IMR-90 (cell line): ENCODE measurements around the gene GPC4. TPM values are rescaled to one million over a fixed set of nuclear protein-coding genes. Genes with fewer than 3 reads are reported as not detected.

Experiments used
- ATAC-seq: fragments of 200-7000 bp; cut with Tn5 transposase; 2 replicates; pipeline ENCODE4 v1.9.1; 2020; ENCODE audit warnings: low read depth, mild to moderate bottlenecking, moderate library complexity
- BruUV-seq: library from RNA; stranded (reverse); fragments of 400-500 nt; replicated peaks from 2 replicates; lab custom pipeline; 2021; lab: Mats Ljungman, UMichigan
- CTCF ChIA-PET: fragments of 300-600 bp; formaldehyde crosslinking; extraction: SDS; loops from one replicate; lab custom pipeline; 2021; ENCODE audit warnings: antibody characterized with exemption; lab: Yijun Ruan, JAX
- POLR2A ChIA-PET: fragments of 300-600 bp; sonication (Branson Sonifier 250); formaldehyde crosslinking; loops from one replicate; lab custom pipeline; 2022; ENCODE audit warnings: antibody characterized with exemption; ENCODE audit not compliant: unreplicated experiment; lab: Charles Lee
- DNase-seq: peaks from one replicate; pipeline ENCODE4 v3.0.0; 2013
- H2AFZ ChIP-seq: replicated peaks from 2 replicates; pipeline ENCODE3; 2013; ENCODE audit warnings: low read length, mild to moderate bottlenecking; ENCODE audit not compliant: poor library complexity
- H2AK5ac ChIP-seq: 2 replicates; pipeline ENCODE4 v1.6.1; 2013; ENCODE audit warnings: low read depth, low read length, inconsistent platforms
- H2AK9ac ChIP-seq: replicated peaks from 2 replicates; pipeline ENCODE3; 2013; ENCODE audit warnings: mild to moderate bottlenecking, low read depth, low read length, moderate library complexity; ENCODE audit not compliant: poor library complexity
- H2BK120ac ChIP-seq: 2 replicates; pipeline ENCODE4 v1.6.1; 2013; ENCODE audit warnings: low read depth, low read length, inconsistent platforms
- H2BK15ac ChIP-seq: 3 replicates; pipeline ENCODE4 v1.6.1; 2013; ENCODE audit warnings: low read depth, low read length, inconsistent platforms
- H2BK20ac ChIP-seq: 2 replicates; pipeline ENCODE4 v1.6.1; 2013; ENCODE audit warnings: low read depth, mild to moderate bottlenecking, inconsistent platforms, low read length, moderate library complexity
- H2BK5ac ChIP-seq: 2 replicates; pipeline ENCODE4 v1.6.1; 2013; ENCODE audit warnings: mild to moderate bottlenecking, low read depth, low read length, inconsistent platforms; ENCODE audit not compliant: poor library complexity, severe bottlenecking
- H3K14ac ChIP-seq: replicated peaks from 2 replicates; pipeline ENCODE4 v1.6.1; 2013; ENCODE audit warnings: low read depth, low read length, inconsistent platforms
- H3K18ac ChIP-seq: 2 replicates; pipeline ENCODE4 v1.6.1; 2013; ENCODE audit warnings: low read depth, low read length, control low read depth
- H3K23ac ChIP-seq: 2 replicates; pipeline ENCODE4 v1.6.1; 2013; ENCODE audit warnings: low read depth, low read length, inconsistent platforms
- H3K27ac ChIP-seq: 2 replicates; pipeline ENCODE4 v1.5.1; 2013; ENCODE audit warnings: mild to moderate bottlenecking, control low read depth, low read length; ENCODE audit not compliant: insufficient read depth
- H3K27me3 ChIP-seq: 2 replicates; pipeline ENCODE4 v1.6.1; 2013; ENCODE audit warnings: low read length; ENCODE audit not compliant: control insufficient read depth, insufficient read depth
- H3K36me3 ChIP-seq: 2 replicates; pipeline ENCODE4 v1.6.1; 2013; ENCODE audit warnings: low read length, mixed read lengths; ENCODE audit not compliant: control insufficient read depth, insufficient read depth
- H3K4ac ChIP-seq: 2 replicates; pipeline ENCODE4 v1.6.1; 2013; ENCODE audit warnings: low read depth, low read length, inconsistent platforms
- H3K4me1 ChIP-seq: 2 replicates; pipeline ENCODE4 v1.6.1; 2013; ENCODE audit warnings: low read length, mixed read lengths; ENCODE audit not compliant: control insufficient read depth, insufficient read depth
- H3K4me2 ChIP-seq: 2 replicates; pipeline ENCODE4 v1.6.1; 2013; ENCODE audit warnings: low read depth, mild to moderate bottlenecking, control low read depth, low read length, moderate library complexity
- H3K4me3 ChIP-seq: 2 replicates; pipeline ENCODE4 v1.5.1; 2013; ENCODE audit warnings: low read depth, mild to moderate bottlenecking, control low read depth, low read length, moderate library complexity; ENCODE audit not compliant: insufficient read depth
- H3K56ac ChIP-seq: 2 replicates; pipeline ENCODE4 v1.6.1; 2013; ENCODE audit warnings: low read length, inconsistent platforms; ENCODE audit not compliant: insufficient read depth; ENCODE audit errors: extremely low read depth
- H3K79me1 ChIP-seq, 2 experiments: 2 replicates each; pipeline ENCODE4 v1.6.1; 2013; ENCODE audit warnings: low read length in 2 of 2, inconsistent platforms in 1 of 2, low read depth in 1 of 2
- H3K9ac ChIP-seq: 2 replicates; pipeline ENCODE4 v1.6.1; 2013; ENCODE audit warnings: low read depth, low read length, control low read depth
- H3K9me1 ChIP-seq: 2 replicates; pipeline ENCODE4 v1.6.1; 2013; ENCODE audit warnings: low read length, inconsistent platforms; ENCODE audit not compliant: insufficient read depth
- H3K9me3 ChIP-seq: 2 replicates; pipeline ENCODE4 v1.6.1; 2013; ENCODE audit warnings: low read length; ENCODE audit not compliant: control insufficient read depth, insufficient read depth
- H4K20me1 ChIP-seq: 2 replicates; pipeline ENCODE4 v1.6.1; 2013; ENCODE audit warnings: low read length, inconsistent platforms; ENCODE audit not compliant: insufficient read depth
- H4K5ac ChIP-seq: 2 replicates; pipeline ENCODE4 v1.6.1; 2013; ENCODE audit warnings: mild to moderate bottlenecking, low read depth, low read length, control low read depth
- H4K8ac ChIP-seq, 2 experiments: 2 replicates each; pipeline ENCODE4 v1.6.1; 2013; ENCODE audit warnings: low read depth in 2 of 2, low read length in 2 of 2, control low read depth in 1 of 2, inconsistent platforms in 1 of 2
- H4K91ac ChIP-seq: 2 replicates; pipeline ENCODE4 v1.6.1; 2013; ENCODE audit warnings: low read depth, low read length, inconsistent platforms; ENCODE audit not compliant: insufficient read depth
- BHLHE40 ChIP-seq: fragments of 150-350 bp; IDR thresholded peaks from 2 replicates; pipeline ENCODE4 v1.6.1; 2016; ENCODE audit warnings: mild to moderate bottlenecking, low read depth, low read length
- POLR2A ChIP-seq: IDR thresholded peaks from 2 replicates; pipeline ENCODE4 v1.6.1; 2012; ENCODE audit warnings: mild to moderate bottlenecking, low read depth, low read length
- RCOR1 ChIP-seq: IDR thresholded peaks from 2 replicates; pipeline ENCODE4 v1.6.1; 2012; ENCODE audit warnings: mild to moderate bottlenecking, low read length, improper control_type of control experiment; ENCODE audit not compliant: insufficient replicate concordance
- RFX5 ChIP-seq: IDR thresholded peaks from 2 replicates; pipeline ENCODE4 v1.8.0; 2012; ENCODE audit warnings: low read depth, mild to moderate bottlenecking, low read length, moderate library complexity
- SMC3 ChIP-seq: fragments of 150-350 bp; IDR thresholded peaks from 2 replicates; pipeline ENCODE4 v1.6.1; 2016; ENCODE audit warnings: low read depth, mild to moderate bottlenecking, antibody characterized with exemption, low read length, moderate library complexity
- WGBS, 2 experiments: methylation state at CpG; one replicate each; pipeline versions ENCODE4 v1.1.5 to v1.1.7; 2013; ENCODE audit warnings: missing lambda C conversion rate in 2 of 2; ENCODE audit not compliant: insufficient read length in 1 of 2; ENCODE audit errors: extremely low coverage in 2 of 2; 5-methylcytosine and 5-hydroxymethylcytosine counted together
- dilution Hi-C: fragments of 300-500 bp; cut with HindIII; formaldehyde crosslinking; loops from one replicate; pipeline ENCODE4 v1.14.3; 2018; ENCODE audit warnings: low sequenced_read_pairs; ENCODE audit not compliant: unreplicated experiment
- in situ Hi-C: fragments of 300-500 bp; cut with MboI; formaldehyde crosslinking; loops from 3 replicates; pipeline ENCODE4 v1.14.3; 2019; ENCODE audit warnings: low sequenced_read_pairs, inconsistent platforms, mixed read lengths
- intact Hi-C: fragments of 100-400 bp; cut with micrococcal nuclease; formaldehyde crosslinking; loops from 2 replicates; pipeline ENCODE4 v1.10.0; 2022
- polyA plus RNA-seq, 3 experiments: library from polyadenylated mRNA; depleted of rRNA; stranded (reverse); fragments of >200 nt; gene quantifications; 2 replicates each; pipeline ENCODE4 v1.2.3, GENCODE V29; 2012; ENCODE audit warnings: low replicate concordance in 1 of 3
- total RNA-seq: library from RNA; depleted of rRNA; stranded (reverse); fragments of >200 nt; gene quantifications from 2 replicates; pipeline ENCODE4 v1.2.3, GENCODE V29; 2012

Gene GPC4
- total and polyA plus RNA-seq, 2 of the 4 experiments (the other 2 are of a cell fraction) = 0.54 to 1.6 TPM

DNA sequence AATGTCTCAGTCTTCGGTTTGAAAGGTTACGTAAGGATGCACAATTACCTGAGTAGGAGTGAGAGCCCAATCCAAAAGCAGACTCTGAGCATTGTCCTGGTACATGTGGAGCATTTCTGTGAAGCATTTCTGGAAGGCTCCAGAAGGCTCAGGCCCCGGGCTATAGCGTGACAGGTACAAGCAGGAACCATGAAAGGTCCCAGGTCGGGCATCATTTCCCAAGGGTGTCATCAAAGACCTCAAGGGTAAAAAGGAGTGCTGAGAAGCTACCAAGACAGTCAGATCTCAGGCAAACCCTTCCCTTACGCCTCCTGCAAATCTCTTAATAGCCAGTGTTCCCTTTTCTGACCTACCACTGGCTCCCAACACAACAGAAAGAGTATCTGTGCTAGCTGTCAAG is 30.8 kb downstream of the GPC4 start:
- Histone ChIP-seq H4K20me1 (no peaks in the 10 kb centered on the region), H2BK120ac (no peak overlapping the region), H3K23ac (no peak overlapping the region), H3K4ac (no peak overlapping the region), H3K9ac (no peak overlapping the region), H3K4me2 (no peak overlapping the region), H3K36me3 (no peaks in the 10 kb centered on the region), H4K5ac (no peak overlapping the region), H2BK15ac (no peak overlapping the region), H2AFZ (no peak overlapping the region), H3K4me3 (no peak overlapping the region), H2BK5ac (no peak overlapping the region), H3K18ac (no peak overlapping the region), H3K9me3 (no peaks in the 10 kb centered on the region), H3K79me1 (no peaks in the 10 kb centered on the region), H4K91ac (no peak overlapping the region), H2AK5ac (no peak overlapping the region), H3K27ac (no peak overlapping the region), H4K8ac (no peak overlapping the region), H2BK20ac (no peak overlapping the region), H2AK9ac (no peak overlapping the region), H3K14ac (no peak overlapping the region), H3K4me1 (no peaks in the 10 kb centered on the region), H3K27me3 (no peaks in the 10 kb centered on the region; the same call in 1 of the 2 replicates), H3K9me1 (no peaks in the 10 kb centered on the region), H3K56ac (no peak overlapping the region)
- TF ChIP-seq RCOR1 = no peak
- TF ChIP-seq POLR2A = no peak
- TF ChIP-seq BHLHE40 = no peak
- no peak for TF ChIP-seq RFX5
- no peak for TF ChIP-seq SMC3
- POLR2A ChIA-PET = no interaction called here
- in situ Hi-C loops (no loop called here), dilution Hi-C loops (no loop called here), intact Hi-C loops (no loop called here)
- CTCF ChIA-PET = no interaction called here
- 61% methylated on average over 3 of the region's 6 CpGs; no CpG with 5 or more reads in 1 of the 2 experiments for WGBS, 2 experiments
- DNase-seq = no peak
- ATAC-seq = no peak
- BruUV-seq = no TSS peak
